Smooth muscle cell (in vitro differentiated cells): ENCODE results near the gene PRPH2. TPM values are rescaled to one million over a fixed set of nuclear protein-coding genes. Genes with fewer than 3 reads are reported as not detected.
"Not testable (repeated sequence)": the region's sequence is repeated elsewhere in the genome, so short reads cannot be mapped to it uniquely, and the experiment has no call there.

Source experiments
- DNase-seq: peaks from one replicate; lab custom pipeline; 2025; ENCODE audit not compliant: unreplicated experiment; lab: John Stamatoyannopoulos, UW
- H2AFZ ChIP-seq: fragments of 200-600 bp; sonication (generic); 2 replicates; pipeline ENCODE4 v1.6.0; 2016; ENCODE audit warnings: antibody characterized with exemption, low read depth, mild to moderate bottlenecking
- H3F3A ChIP-seq: fragments of 200-600 bp; sonication (generic); 2 replicates; pipeline ENCODE4 v1.6.0; 2017; ENCODE audit warnings: antibody characterized with exemption, low read depth
- H3K27ac ChIP-seq: fragments of 200-600 bp; sonication (generic); 2 replicates; pipeline ENCODE4 v1.5.1; 2016; ENCODE audit warnings: low read depth, mild to moderate bottlenecking
- H3K27me3 ChIP-seq: fragments of 200-600 bp; sonication (generic); 2 replicates; pipeline ENCODE4 v1.6.1; 2016; ENCODE audit warnings: low read depth, mild to moderate bottlenecking
- H3K36me3 ChIP-seq: fragments of 200-600 bp; sonication (generic); 2 replicates; pipeline ENCODE4 v1.5.1; 2016; ENCODE audit warnings: low read depth
- H3K4me1 ChIP-seq: fragments of 200-600 bp; sonication (generic); 2 replicates; pipeline ENCODE4 v1.5.1; 2016; ENCODE audit warnings: low read depth
- H3K4me2 ChIP-seq: fragments of 200-600 bp; sonication (generic); 2 replicates; pipeline ENCODE4 v1.6.0; 2016; ENCODE audit warnings: mild to moderate bottlenecking
- H3K4me3 ChIP-seq: fragments of 200-600 bp; sonication (generic); 2 replicates; pipeline ENCODE4 v1.5.1; 2016; ENCODE audit warnings: mild to moderate bottlenecking
- H3K79me2 ChIP-seq: fragments of 200-600 bp; sonication (generic); 2 replicates; pipeline ENCODE4 v1.6.0; 2016; ENCODE audit warnings: low read depth, mild to moderate bottlenecking
- H3K9ac ChIP-seq: fragments of 200-600 bp; sonication (generic); 2 replicates; pipeline ENCODE4 v1.6.0; 2016; ENCODE audit warnings: low read depth
- H3K9me3 ChIP-seq: fragments of 200-600 bp; sonication (generic); replicated peaks from 2 replicates; pipeline ENCODE4 v1.5.1; 2016; ENCODE audit warnings: low read depth
- H4K20me1 ChIP-seq: fragments of 200-600 bp; sonication (generic); 2 replicates; pipeline ENCODE4 v1.6.0; 2016; ENCODE audit warnings: low read depth
- CTCF ChIP-seq: fragments of 200-600 bp; sonication (generic); IDR thresholded peaks from 2 replicates; pipeline ENCODE4 v1.5.1; 2017; ENCODE audit warnings: borderline replicate concordance, mild to moderate bottlenecking, antibody characterized with exemption; ENCODE audit not compliant: insufficient read depth, poor library complexity, severe bottlenecking
- WGBS: methylation state at CpG from one replicate; pipeline ENCODE4 v1.1.7; 2016; ENCODE audit warnings: low lambda C conversion rate; 5-methylcytosine and 5-hydroxymethylcytosine counted together
- polyA plus RNA-seq: library from polyadenylated mRNA; unstranded; fragments of >200 nt; fragmentation: Nextera tagmentation; extraction: Ambion mirVana; gene quantifications from 2 replicates; pipeline ENCODE4 v1.2.1, GENCODE V29; 2016
- total RNA-seq: library from RNA; depleted of rRNA; stranded (reverse); fragments of >200 nt; gene quantifications from 2 replicates; pipeline ENCODE4 v1.2.3, GENCODE V29; 2014

Gene PRPH2
- total and polyA plus RNA-seq, 2 experiments from 2014 or later, result not detected

- H3K79me2 ChIP-seq, result no peaks in the 10 kb centered on the region
- 97% methylated on average over 10 of the region's 11 CpGs for WGBS
Measured at GRCh38 chr6:42708096-42708495, 14.3 kb downstream of the PRPH2 start.

GRCh38 chr6:42707595-42707994 is 14.8 kb downstream of the PRPH2 start:
- peaks cover 6% of the 10 kb centered on the region for H3K9me3 ChIP-seq
- no peak for TF ChIP-seq CTCF
- H3K27me3 ChIP-seq, result no peaks in the 10 kb centered on the region
- H3K4me1 ChIP-seq, result peaks cover 8% of the 10 kb centered on the region
- H3K27ac ChIP-seq, result no peak overlapping the region
- no peak overlapping the region for H3K4me2 ChIP-seq
- no peak overlapping the region for H3K9ac ChIP-seq
- 94% methylated on average over 7 of the region's 7 CpGs for WGBS
- H3K4me3 ChIP-seq, result no peak overlapping the region
- H2AFZ ChIP-seq, result no peak overlapping the region
- H3K36me3 ChIP-seq, result no peaks in the 10 kb centered on the region
- DNase-seq, result no peak
- no peaks in the 10 kb centered on the region for H3F3A ChIP-seq
- no peaks in the 10 kb centered on the region for H3K79me2 ChIP-seq
- H4K20me1 ChIP-seq, result no peaks in the 10 kb centered on the region

More at GRCh38 chr6:42708096-42708495, 14.3 kb downstream of the PRPH2 start:
- H3K4me1 ChIP-seq, result peaks cover 8% of the 10 kb centered on the region
- no peaks in the 10 kb centered on the region for H3K36me3 ChIP-seq
- H3K4me3 ChIP-seq, result no peak overlapping the region
- H3K9ac ChIP-seq, result no peak overlapping the region
- no peak for TF ChIP-seq CTCF
- H3K4me2 ChIP-seq, result no peak overlapping the region
- H3K9me3 ChIP-seq, result peaks cover 6% of the 10 kb centered on the region
- no peak overlapping the region for H3K27ac ChIP-seq
- H3K27me3 ChIP-seq, result no peaks in the 10 kb centered on the region
- H3F3A ChIP-seq, result no peaks in the 10 kb centered on the region
- no peak overlapping the region for H2AFZ ChIP-seq
- no peak for DNase-seq
- H4K20me1 ChIP-seq, result no peaks in the 10 kb centered on the region

- Histone ChIP-seq H3K27me3 (no peaks in the 10 kb centered on the region), H2AFZ (no peak overlapping the region), H3K27ac (no peak overlapping the region), H3K79me2 (no peaks in the 10 kb centered on the region), H3K4me3 (no peak overlapping the region), H3K4me1 (peaks cover 4% of the 10 kb centered on the region), H3F3A (no peaks in the 10 kb centered on the region), H3K36me3 (no peaks in the 10 kb centered on the region), H4K20me1 (no peaks in the 10 kb centered on the region), H3K4me2 (no peak overlapping the region), H3K9ac (no peak overlapping the region), H3K9me3 (no peaks in the 10 kb centered on the region)
- WGBS, result 85% methylated on average over 4 of the region's 4 CpGs
- TF ChIP-seq CTCF, result no peak
- DNase-seq, result no peak
Measured at GRCh38 chr6:42704937-42705374, 17.4 kb downstream of the PRPH2 start.

GRCh38 chr6:42704251-42704936 is 18.0 kb downstream of the PRPH2 start:
- H3K79me2 ChIP-seq, result no peaks in the 10 kb centered on the region
- H3K4me2 ChIP-seq, result no peak overlapping the region
- H4K20me1 ChIP-seq, result no peaks in the 10 kb centered on the region
- H3K36me3 ChIP-seq, result no peaks in the 10 kb centered on the region
- H3K27ac ChIP-seq, result no peak overlapping the region
- WGBS, result 73% methylated on average over 24 of the region's 24 CpGs
- no peak overlapping the region for H3K4me3 ChIP-seq
- no peak for TF ChIP-seq CTCF
- no peaks in the 10 kb centered on the region for H3K4me1 ChIP-seq
- no peaks in the 10 kb centered on the region for H3F3A ChIP-seq
- no peak overlapping the region for H2AFZ ChIP-seq
- no peaks in the 10 kb centered on the region for H3K27me3 ChIP-seq
- H3K9me3 ChIP-seq, result no peaks in the 10 kb centered on the region
- no peak for DNase-seq
- H3K9ac ChIP-seq, result no peak overlapping the region

- not testable (repeated sequence) for H3K4me3 ChIP-seq, DNase-seq, H3K9me3 ChIP-seq, H3K27ac ChIP-seq, H3K79me2 ChIP-seq, H3K4me1 ChIP-seq, H3F3A ChIP-seq, H2AFZ ChIP-seq, H4K20me1 ChIP-seq, H3K9ac ChIP-seq, H3K36me3 ChIP-seq, H3K4me2 ChIP-seq, H3K27me3 ChIP-seq
- WGBS, result 100% methylated on average over 3 of the region's 3 CpGs
Measured at GRCh38 chr6:42702786-42703185, 19.6 kb downstream of the PRPH2 start.
